Neural cell (in vitro differentiated cells): Measurements from ENCODE around the gene HDC. TPM values are rescaled to one million over a fixed set of nuclear protein-coding genes. Genes with fewer than 3 reads are reported as not detected.

Experiments used
- H2AFZ ChIP-seq: fragments of 200-600, 300-800 bp; sonication (generic), shearing (Covaris generic); 2 replicates; pipeline ENCODE4 v1.6.0; 2014; ENCODE audit warnings: low read depth, mild to moderate bottlenecking, antibody characterized with exemption, low read length, moderate library complexity
- H3F3A ChIP-seq: fragments of 200-600 bp; shearing (Covaris generic); 2 replicates; pipeline ENCODE4 v1.6.1; 2016; ENCODE audit warnings: mild to moderate bottlenecking, moderate library complexity, mixed read lengths, antibody characterized with exemption, low read length; ENCODE audit not compliant: insufficient read depth, poor library complexity, severe bottlenecking
- H3K27ac ChIP-seq: fragments of 200-600, 300-800 bp; sonication (generic), shearing (Covaris generic); 2 replicates; pipeline ENCODE4 v1.5.1; 2014; ENCODE audit warnings: mild to moderate bottlenecking, low read length, moderate library complexity
- H3K27me3 ChIP-seq: fragments of 300-800, 200-600 bp; sonication (generic), shearing (Covaris generic); 2 replicates; pipeline ENCODE4 v1.6.0; 2014; ENCODE audit warnings: mild to moderate bottlenecking, low read depth, low read length, moderate library complexity; ENCODE audit not compliant: insufficient read depth
- H3K36me3 ChIP-seq: fragments of 300-800, 200-600 bp; sonication (generic), shearing (Covaris generic); 2 replicates; pipeline ENCODE4 v1.5.1; 2014; ENCODE audit warnings: mild to moderate bottlenecking, antibody characterized with exemption, low read length, moderate library complexity; ENCODE audit not compliant: insufficient read depth
- H3K4me2 ChIP-seq: fragments of 300-800, 200-600 bp; sonication (generic), shearing (Covaris generic); 2 replicates; pipeline ENCODE4 v1.6.0; 2014; ENCODE audit warnings: mild to moderate bottlenecking, low read length
- H3K4me3 ChIP-seq: fragments of 300-800, 200-600 bp; sonication (generic), shearing (Covaris generic); 2 replicates; pipeline ENCODE4 v1.5.1; 2014; ENCODE audit warnings: mild to moderate bottlenecking, low read length, moderate library complexity
- H3K79me2 ChIP-seq: fragments of 200-600 bp; shearing (Covaris generic); replicated peaks from 2 replicates; pipeline ENCODE4 v1.6.0; 2014; ENCODE audit warnings: mild to moderate bottlenecking, low read length, moderate library complexity; ENCODE audit not compliant: insufficient read depth
- H3K9ac ChIP-seq: fragments of 300-800, 200-600 bp; sonication (generic), shearing (Covaris generic); 2 replicates; pipeline ENCODE4 v1.6.1; 2016; ENCODE audit warnings: mild to moderate bottlenecking, low read length, mixed read lengths
- H3K9me2 ChIP-seq: fragments of 200-600 bp; shearing (Covaris generic); 2 replicates; pipeline ENCODE4 v1.6.1; 2016; ENCODE audit warnings: mild to moderate bottlenecking, low read length, mixed read lengths; ENCODE audit not compliant: insufficient read depth
- H3K9me3 ChIP-seq: fragments of 200-600, 300-800 bp; sonication (generic), shearing (Covaris generic); 2 replicates; pipeline ENCODE4 v1.6.1; 2016; ENCODE audit warnings: mild to moderate bottlenecking, mixed run types, low read length, moderate library complexity, mixed read lengths
- H4K20me1 ChIP-seq: fragments of 200-600 bp; shearing (Covaris generic); 2 replicates; pipeline ENCODE4 v1.6.1; 2016; ENCODE audit warnings: mild to moderate bottlenecking, mixed run types; ENCODE audit not compliant: insufficient read depth
- CTCF ChIP-seq: fragments of 450-650 bp; IDR thresholded peaks from 2 replicates; pipeline ENCODE4 v1.5.1; 2014; ENCODE audit warnings: antibody characterized with exemption, mild to moderate bottlenecking, moderate library complexity; ENCODE audit not compliant: poor library complexity, severe bottlenecking
- EP300 ChIP-seq: fragments of 450-650 bp; conservative IDR thresholded peaks from 2 replicates; pipeline ENCODE4 v1.6.1; 2014; ENCODE audit warnings: antibody characterized with exemption, mild to moderate bottlenecking, moderate library complexity; ENCODE audit not compliant: poor library complexity, severe bottlenecking
- EZH2 ChIP-seq: fragments of 200-600, 300-800 bp; shearing (Covaris generic), sonication (generic); IDR thresholded peaks from 2 replicates; pipeline ENCODE4 v1.6.1; 2014; ENCODE audit warnings: antibody characterized with exemption, low read length, borderline replicate concordance, mild to moderate bottlenecking; ENCODE audit not compliant: insufficient read depth, poor library complexity, severe bottlenecking
- MXI1 ChIP-seq: fragments of 450-650 bp; conservative IDR thresholded peaks from 2 replicates; pipeline ENCODE4 v1.6.1; 2014; ENCODE audit warnings: antibody characterized with exemption, mild to moderate bottlenecking; ENCODE audit not compliant: poor library complexity, severe bottlenecking
- POLR2AphosphoS5 ChIP-seq: IDR thresholded peaks from 2 replicates; pipeline ENCODE4 v1.6.1; 2012
- RAD21 ChIP-seq: fragments of 450-650 bp; conservative IDR thresholded peaks from 2 replicates; pipeline ENCODE4 v1.6.1; 2014; ENCODE audit warnings: antibody characterized with exemption, mild to moderate bottlenecking, moderate library complexity
- REST ChIP-seq: IDR thresholded peaks from 2 replicates; pipeline ENCODE4 v1.6.1; 2012; ENCODE audit warnings: borderline replicate concordance
- SMC3 ChIP-seq: fragments of 450-650 bp; conservative IDR thresholded peaks from 2 replicates; pipeline ENCODE4 v1.6.1; 2014; ENCODE audit warnings: antibody characterized with exemption, mild to moderate bottlenecking, moderate library complexity; ENCODE audit not compliant: poor library complexity
- TAF1 ChIP-seq: IDR thresholded peaks from 2 replicates; pipeline ENCODE4 v1.6.1; 2012; ENCODE audit warnings: low read depth
- polyA plus RNA-seq: library from polyadenylated mRNA; depleted of rRNA; stranded (reverse); fragments of >200 nt; gene quantifications from 2 replicates; pipeline ENCODE4 v1.2.3, GENCODE V29; 2014

HDC gene
- polyA plus RNA-seq, 1 donor from 2014 or later: 4.5 TPM

DNA sequence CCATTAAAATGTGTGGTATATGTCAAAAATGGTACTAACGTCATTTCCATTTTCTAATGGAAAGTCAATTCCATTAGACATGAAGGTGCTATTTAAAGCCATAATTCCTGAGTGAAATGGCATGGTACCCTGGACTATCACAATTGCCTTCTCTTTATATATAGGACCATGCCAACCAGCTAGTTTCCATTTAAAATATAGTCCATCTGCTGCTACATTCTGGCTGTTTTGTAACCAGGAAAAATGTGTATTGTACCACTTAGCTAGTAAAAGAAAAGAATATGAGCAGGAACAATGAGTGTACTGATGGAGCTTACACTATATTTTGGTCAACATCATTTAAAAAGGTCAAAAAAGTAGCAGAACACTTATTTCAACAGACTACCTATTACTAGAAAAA is 30.4 kb upstream of the HDC start:
- H3K36me3 ChIP-seq: no peaks in the 10 kb centered on the region
- no peak overlapping the region for H3K4me2 ChIP-seq
- H3F3A ChIP-seq: no peaks in the 10 kb centered on the region
- no peak overlapping the region for H2AFZ ChIP-seq
- TF ChIP-seq CTCF (no peak), EZH2 (no peak), SMC3 (no peak), RAD21 (no peak), POLR2AphosphoS5 (no peak), REST (no peak), TAF1 (no peak), MXI1 (no peak)
- no peaks in the 10 kb centered on the region for H4K20me1 ChIP-seq
- H3K27me3 ChIP-seq: no peaks in the 10 kb centered on the region
- H3K9ac ChIP-seq: no peak overlapping the region
- no peaks in the 10 kb centered on the region for H3K9me3 ChIP-seq
- H3K27ac ChIP-seq: no peak overlapping the region
- H3K79me2 ChIP-seq: no peaks in the 10 kb centered on the region
- H3K4me3 ChIP-seq: no peak overlapping the region
- no peaks in the 10 kb centered on the region for H3K9me2 ChIP-seq

DNA sequence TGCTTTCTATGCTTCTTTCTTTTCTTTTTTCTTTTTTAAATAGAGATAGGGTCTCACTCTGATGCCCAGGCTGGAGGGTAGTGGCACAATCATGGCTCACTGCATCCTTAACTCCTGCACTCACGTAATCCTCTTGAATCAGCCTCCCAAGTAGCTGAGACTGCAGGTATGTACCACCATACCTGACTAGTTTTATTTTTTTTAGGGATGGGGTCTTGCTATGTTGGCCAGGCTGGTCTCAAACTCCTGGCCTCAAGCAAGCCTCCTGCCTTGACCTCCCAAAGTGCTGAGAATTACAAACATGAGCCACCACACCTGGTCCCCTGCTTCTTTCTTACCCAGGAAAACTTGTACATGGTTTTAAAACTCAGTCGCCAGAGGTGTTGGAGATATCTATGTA is 24.2 kb upstream of the HDC start:
- H3K9ac ChIP-seq: no peak overlapping the region
- no peak overlapping the region for H3K4me3 ChIP-seq
- no peak overlapping the region for H2AFZ ChIP-seq
- H3K36me3 ChIP-seq: no peaks in the 10 kb centered on the region
- H4K20me1 ChIP-seq: no peaks in the 10 kb centered on the region
- H3K4me2 ChIP-seq: no peak overlapping the region
- no peaks in the 10 kb centered on the region for H3K27me3 ChIP-seq
- H3K27ac ChIP-seq: no peak overlapping the region
- H3F3A ChIP-seq: no peaks in the 10 kb centered on the region
- H3K79me2 ChIP-seq: no peaks in the 10 kb centered on the region
- H3K9me2 ChIP-seq: no peaks in the 10 kb centered on the region
- TF ChIP-seq EZH2 (no peak), SMC3 (no peak), REST (no peak), MXI1 (no peak), POLR2AphosphoS5 (no peak), EP300 (no peak), TAF1 (no peak), RAD21 (no peak), CTCF (no peak)
- H3K9me3 ChIP-seq: no peaks in the 10 kb centered on the region
